K562 (cell line): ENCODE results near the gene HOXC10. TPM values are rescaled to one million over a fixed set of nuclear protein-coding genes. Genes with fewer than 3 reads are reported as not detected.
A peak's percentile ranks its signal among the peaks of the same experiment; 100 is the strongest.

ENCODE experiments used
- ATAC-seq: fragments of 200-7000 bp; cut with Tn5 transposase; 3 replicates; pipeline ENCODE4 v1.9.1; 2020; ENCODE audit warnings: moderate library complexity
- BruUV-seq: library from RNA; stranded (reverse); fragments of 400-500 nt; replicated peaks from 2 replicates; lab custom pipeline; 2021; lab: Mats Ljungman, UMichigan
- CTCF ChIA-PET: fragments of 300-600 bp; formaldehyde crosslinking; extraction: SDS; loops from one replicate; lab custom pipeline; 2021; ENCODE audit warnings: low intra/inter-chr PET ratio; lab: Yijun Ruan, JAX
- POLR2A ChIA-PET: fragments of 300-600, 350-650 bp; sonication (Branson Sonifier 250); formaldehyde crosslinking; extraction: SDS; loops from one replicate; lab custom pipeline; 2021; ENCODE audit warnings: antibody characterized with exemption, inconsistent platforms; lab: Yijun Ruan, JAX
- DNase-seq, 4 experiments: peaks; one replicate each; pipeline versions ENCODE4 v3.0.0 to v3.0.0-alpha.2; 2011 to 2018; ENCODE audit warnings: low spot score in 3 of 4, mixed read lengths in 3 of 4; ENCODE audit errors: extremely low read depth in 1 of 4
- FAIRE-seq: peaks from 2 replicates; lab custom pipeline; 2011; peaks lifted over from hg19 to GRCh38; lab: Jason Lieb, UNC
- H2AFZ ChIP-seq: 2 replicates; pipeline ENCODE4 v1.6.0; 2011; ENCODE audit warnings: low read depth, low read length, control low read depth, inconsistent platforms
- H3K27ac ChIP-seq: fragments of 200-600 bp; 3 replicates; pipeline ENCODE4 v1.8.0; 2011; ENCODE audit warnings: low read depth, mild to moderate bottlenecking, control low read depth, inconsistent platforms, low read length, moderate library complexity, mixed read lengths; ENCODE audit errors: extremely low read depth
- H3K27me3 ChIP-seq, 2 experiments: fragments of 300-600 bp in 1 of 2; 2 replicates in 1 of 2; 3 replicates in 1 of 2; pipeline versions ENCODE4 v1.6.0 to v1.8.0; 2011; ENCODE audit warnings: inconsistent platforms in 2 of 2, low read length in 2 of 2, mild to moderate bottlenecking in 1 of 2, mixed read lengths in 1 of 2, moderate library complexity in 1 of 2; ENCODE audit not compliant: control insufficient read depth in 2 of 2, insufficient read depth in 2 of 2
- H3K36me3 ChIP-seq: fragments of 300-600 bp; 3 replicates; pipeline ENCODE4 v1.8.0; 2011; ENCODE audit warnings: mild to moderate bottlenecking, low read length, inconsistent platforms; ENCODE audit not compliant: control insufficient read depth, insufficient read depth
- H3K4me1 ChIP-seq, 2 experiments: fragments of 200-600 bp in 1 of 2; replicated peaks in 1 of 2; 2 replicates in 1 of 2; 3 replicates in 1 of 2; pipeline versions ENCODE4 v1.5.1 to v1.8.0; 2011; ENCODE audit warnings: inconsistent platforms in 2 of 2, low read length in 2 of 2, mild to moderate bottlenecking in 1 of 2, mixed read lengths in 1 of 2, moderate library complexity in 1 of 2; ENCODE audit not compliant: control insufficient read depth in 2 of 2, insufficient read depth in 2 of 2
- H3K4me2 ChIP-seq: 2 replicates; pipeline ENCODE4 v1.6.1; 2011; ENCODE audit warnings: low read length, control low read depth, inconsistent platforms, mixed read lengths; ENCODE audit not compliant: insufficient read depth
- H3K4me3 ChIP-seq: fragments of 200-600 bp; sonication (generic), shearing (Covaris generic); 2 replicates; pipeline ENCODE4 v1.5.1; 2016; ENCODE audit warnings: control low read depth, inconsistent platforms
- H3K79me2 ChIP-seq: fragments of 200-600 bp; 3 replicates; pipeline ENCODE4 v1.8.0; 2011; ENCODE audit warnings: low read length, inconsistent platforms; ENCODE audit not compliant: control insufficient read depth, insufficient read depth
- H3K9ac ChIP-seq, 2 experiments: 2 replicates each; pipeline versions ENCODE4 v1.6.0 to v1.6.1; 2011; ENCODE audit warnings: low read depth in 2 of 2, low read length in 2 of 2, control low read depth in 1 of 2, inconsistent platforms in 1 of 2, mild to moderate bottlenecking in 1 of 2, mixed read lengths in 1 of 2; ENCODE audit not compliant: insufficient read depth in 1 of 2
- H3K9me1 ChIP-seq: one replicate; pipeline ENCODE4 v1.6.0; 2011; ENCODE audit warnings: inconsistent platforms, mild to moderate bottlenecking, low read length, moderate library complexity; ENCODE audit not compliant: control insufficient read depth, insufficient read depth
- H3K9me3 ChIP-seq: replicated peaks from 2 replicates; pipeline ENCODE4 v1.5.1; 2011; ENCODE audit warnings: low read depth, low read length, inconsistent platforms; ENCODE audit not compliant: control insufficient read depth, insufficient read depth
- H4K20me1 ChIP-seq: replicated peaks from 2 replicates; pipeline ENCODE4 v1.6.1; 2011; ENCODE audit warnings: low read length, inconsistent platforms, mixed read lengths; ENCODE audit not compliant: control insufficient read depth, insufficient read depth
- BRD9 ChIP-seq: fragments of 450-650 bp; IDR thresholded peaks from 2 replicates; pipeline ENCODE4 v1.6.1; 2018; ENCODE audit warnings: low read depth; ENCODE audit not compliant: partially characterized antibody
- CBFB ChIP-seq: sonication (generic); formaldehyde crosslinking; IDR thresholded peaks from 2 replicates; pipeline ENCODE4 v1.4.0; 2020; ENCODE audit warnings: mild to moderate bottlenecking, missing genetic modification reagents
- ETV5 ChIP-seq: sonication (generic); formaldehyde crosslinking; IDR thresholded peaks from 2 replicates; pipeline ENCODE4 v1.4.0; 2020; ENCODE audit warnings: low read depth, mild to moderate bottlenecking, missing genetic modification reagents
- KLF1 ChIP-seq: fragments of 450-650 bp; IDR thresholded peaks from 2 replicates; pipeline ENCODE4 v1.6.1; 2016; ENCODE audit warnings: missing genetic modification characterization, missing compliant biosample characterization
- RFX5 ChIP-seq: IDR thresholded peaks from 2 replicates; pipeline ENCODE4 v1.6.1; 2011; ENCODE audit warnings: low read depth, mild to moderate bottlenecking, improper control_type of control experiment, low read length
- SAFB2 ChIP-seq: fragments of 200-400 bp; formaldehyde crosslinking; IDR thresholded peaks from 2 replicates; pipeline ENCODE4 v1.6.1; 2018; ENCODE audit warnings: borderline replicate concordance, low read length, low read depth, moderate library complexity; ENCODE audit not compliant: severe bottlenecking
- SAP30 ChIP-seq: fragments of 200-600 bp; sonication (generic); IDR thresholded peaks from 2 replicates; pipeline ENCODE4 v1.6.1; 2012; ENCODE audit warnings: borderline replicate concordance, low read depth, mild to moderate bottlenecking, moderate library complexity, low read length, control low read depth, inconsistent platforms; ENCODE audit not compliant: insufficient read depth, poor library complexity, severe bottlenecking
- SP2 ChIP-seq: IDR thresholded peaks from 2 replicates; pipeline ENCODE4 v1.6.1; 2011; ENCODE audit warnings: mild to moderate bottlenecking, low read depth, low read length, moderate library complexity; ENCODE audit not compliant: poor library complexity, severe bottlenecking; ENCODE audit errors: extremely low read depth
- TCF3 ChIP-seq: sonication (generic); formaldehyde crosslinking; IDR thresholded peaks from 2 replicates; pipeline ENCODE4 v1.4.0; 2020; ENCODE audit warnings: mild to moderate bottlenecking, missing genetic modification reagents
- UBTF ChIP-seq, 2 experiments: IDR thresholded peaks; 2 replicates each; pipeline ENCODE4 v1.6.1; 2012; ENCODE audit warnings: improper control_type of control experiment in 2 of 2, low read depth in 2 of 2, low read length in 2 of 2, borderline replicate concordance in 1 of 2
- ZBTB1 ChIP-seq: sonication (generic); formaldehyde crosslinking; IDR thresholded peaks from 2 replicates; pipeline ENCODE4 v1.8.1; 2023; ENCODE audit warnings: missing genetic modification reagents, low read depth, mild to moderate bottlenecking, borderline replicate concordance
- ZFX ChIP-seq: sonication (generic); formaldehyde crosslinking; IDR thresholded peaks from 2 replicates; pipeline ENCODE4 v1.8.0; 2022; ENCODE audit warnings: mild to moderate bottlenecking, missing genetic modification reagents, moderate library complexity
- WGBS: fragments of 100-300 bp; shearing (Covaris generic); methylation state at CpG from one replicate; pipeline ENCODE4 v1.1.6; 2016; ENCODE audit warnings: low coverage, mixed read lengths; ENCODE audit not compliant: insufficient coverage; ENCODE audit errors: missing lambda C conversion rate; 5-methylcytosine and 5-hydroxymethylcytosine counted together
- in situ Hi-C: fragments of 300-500 bp; cut with MboI; formaldehyde crosslinking; loops from 4 replicates; pipeline ENCODE4 v1.15.0; 2018; ENCODE audit warnings: inconsistent platforms, mixed read lengths
- intact Hi-C: fragments of 100-400 bp; cut with micrococcal nuclease; formaldehyde crosslinking; loops from 2 replicates; pipeline ENCODE4 v1.14.2; 2022
- polyA plus RNA-seq, 8 experiments: library from polyadenylated mRNA; depleted of rRNA in 4 of 8; stranded (reverse) in 5 of 8; unstranded in 3 of 8; fragments of >200 nt; fragmentation: Nextera tagmentation in 2 of 8; fragmentation: Illumina TruSeq in 1 of 8; extraction: Ambion mirVana in 2 of 8; extraction: Trizol in 1 of 8; gene quantifications; 2 replicates each; pipeline versions ENCODE4 v1.2.1 to v1.2.3, GENCODE V29; 2011 to 2014; ENCODE audit warnings: inconsistent platforms in 1 of 8, missing spikeins in 1 of 8
- total RNA-seq, 7 experiments: library from RNA; depleted of rRNA in 6 of 7; stranded (reverse); fragments of >200 nt in 6 of 7; fragmentation: Illumina TruSeq in 2 of 7; extraction: Trizol in 2 of 7; gene quantifications; 2 replicates each; pipeline versions ENCODE4 v1.2.1 to v1.2.3, GENCODE V29; 2011 to 2021; ENCODE audit warnings: low replicate concordance in 1 of 7
- TF ChIP-seq, protein P1 (sequence below), 3 experiments: fragments of 200-800 bp in 1 of 3; sonication (Bioruptor generic) in 1 of 3; sonication (generic) in 1 of 3; formaldehyde crosslinking in 1 of 3; IDR thresholded peaks; 2 replicates each; pipeline versions ENCODE4 v1.6.1 to v1.8.0; 2016 to 2022; ENCODE audit warnings: mild to moderate bottlenecking in 2 of 3, missing compliant biosample characterization in 2 of 3, missing genetic modification characterization in 2 of 3, missing genetic modification reagents in 1 of 3
- TF ChIP-seq, protein P2 (sequence below), 2 experiments: fragments of 450-650 bp; IDR thresholded peaks; 2 replicates each; pipeline ENCODE4 v1.6.1; 2016

HOXC10 gene
- total and polyA plus RNA-seq, 9 of the 15 experiments (the other 6 are each of a cell fraction or from before 2014, with no cell fraction given) = 0.13 to 0.77 (median 0.35) TPM; not detected in 2

DNA sequence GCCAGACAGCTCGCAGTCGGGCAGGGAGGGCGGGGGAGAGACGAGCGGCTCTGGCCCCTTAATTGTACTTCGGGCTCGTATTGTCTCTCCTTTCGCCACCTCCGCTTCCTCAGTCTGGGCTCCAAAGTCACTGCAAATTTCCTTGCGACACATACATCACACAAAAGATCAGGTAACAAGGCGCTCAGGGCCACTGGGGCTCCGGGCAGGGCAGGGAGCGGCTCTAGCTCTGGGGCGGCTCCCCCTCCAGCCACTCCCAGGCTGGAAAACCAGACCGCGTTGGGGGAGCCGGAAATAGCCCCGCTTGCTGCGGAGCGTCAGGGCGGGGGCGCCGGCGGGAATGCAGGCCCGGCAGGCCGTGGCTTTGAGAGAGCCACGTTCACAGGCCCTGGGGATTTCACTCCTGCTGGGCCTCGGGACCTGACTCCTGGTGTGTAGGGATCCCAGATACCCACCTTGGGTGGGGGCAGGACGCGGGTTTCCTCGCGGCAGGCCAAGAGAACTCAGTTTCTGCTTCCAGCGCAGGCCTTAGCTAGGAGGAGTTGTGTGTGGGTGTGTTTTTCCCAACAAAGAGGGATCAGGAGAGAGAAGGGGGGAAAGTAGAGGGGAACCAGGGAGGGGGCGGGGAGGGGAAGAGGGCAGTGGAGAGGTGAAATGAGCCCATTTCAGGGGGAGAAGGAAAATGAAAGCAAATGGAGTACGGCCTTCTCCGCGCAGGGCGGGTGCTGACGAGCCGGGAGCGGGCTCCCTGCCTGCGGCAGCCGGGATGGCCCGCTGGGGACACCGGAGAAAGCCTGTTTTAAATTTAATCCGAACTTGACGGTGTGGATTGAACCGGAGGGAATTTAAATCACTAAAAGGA is 10.7 kb downstream of the HOXC10 start:
- Histone ChIP-seq H3K4me1 (peaks cover 31 to 73% of the 10 kb centered on the region in 2 experiments), H2AFZ (peak overlapping the region; percentile 93), H3K4me2 (peak overlapping the region; percentile 92), H3K27ac (peak overlapping the region; percentile 94), H3K9me3 (no peaks in the 10 kb centered on the region), H3K36me3 (no peaks in the 10 kb centered on the region), H3K27me3 (peaks cover 0 to 8% of the 10 kb centered on the region in 2 experiments; a peak in 2 of 5 replicates), H3K4me3 (peak overlapping the region; percentile 61), H3K9me1 (no peaks in the 10 kb centered on the region), H3K79me2 (peaks cover 39% of the 10 kb centered on the region), H3K9ac (peak overlapping the region; percentile 87 to 96), H4K20me1 (no peaks in the 10 kb centered on the region)
- no TSS peak for BruUV-seq
- DNase-seq = peak; percentile 80 to 90 (median 86)
- in situ Hi-C loops (no loop called here), intact Hi-C loops (no loop called here)
- POLR2A ChIA-PET = interaction anchor here (0.5 to 1.9 kb wide), 6 partner anchors 24 to 404 kb away, joined by 3 to 4 read pairs (median 3); no protein-coding TSS in a partner anchor
- CTCF ChIA-PET = no interaction called here
- WGBS = under 1% methylated on average over 38 of the region's 48 CpGs
- ATAC-seq = peak; percentile 79
- FAIRE-seq = peak; percentile 88
- TF ChIP-seq SAP30 (peak; percentile 27), SAFB2 (no peak), ZFX (CRISPR knock-in tag) (peak; percentile 96), BRD9 (peak; percentile 30), KLF1 (0 out of 2 replicates have a peak, but pooled peaks have one; percentile 23), UBTF (IDR thresholded peaks at IDR 0.05; ENCODE audit: borderline replicate concordance in 1 of 2, low read depth in 2 of 2, low read length in 2 of 2) (peak; percentile 93 to 97; a peak in 3 of 4 replicates), SP2 (no peak), ETV5 (CRISPR knock-in tag) (peak; percentile 94), TCF3 (CRISPR knock-in tag) (0 out of 2 replicates have a peak, but pooled peaks have one; percentile 6), CBFB (CRISPR knock-in tag) (no peak), ZBTB1 (CRISPR knock-in tag) (0 out of 2 replicates have a peak, but pooled peaks have one; percentile 34), RFX5 (no peak)
- TF ChIP-seq, protein P1, sequence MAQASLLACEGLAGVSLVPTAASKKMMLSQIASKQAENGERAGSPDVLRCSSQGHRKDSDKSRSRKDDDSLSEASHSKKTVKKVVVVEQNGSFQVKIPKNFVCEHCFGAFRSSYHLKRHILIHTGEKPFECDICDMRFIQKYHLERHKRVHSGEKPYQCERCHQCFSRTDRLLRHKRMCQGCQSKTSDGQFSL (CRISPR knock-in tag; IDR thresholded peaks at IDR 0.05) = peak; percentile 91
- TF ChIP-seq, protein P1 (tag; IDR thresholded peaks at IDR 0.05) = peak in 1 of 2 experiments; percentile 90; a peak in 2 of 4 replicates
- TF ChIP-seq, protein P2, sequence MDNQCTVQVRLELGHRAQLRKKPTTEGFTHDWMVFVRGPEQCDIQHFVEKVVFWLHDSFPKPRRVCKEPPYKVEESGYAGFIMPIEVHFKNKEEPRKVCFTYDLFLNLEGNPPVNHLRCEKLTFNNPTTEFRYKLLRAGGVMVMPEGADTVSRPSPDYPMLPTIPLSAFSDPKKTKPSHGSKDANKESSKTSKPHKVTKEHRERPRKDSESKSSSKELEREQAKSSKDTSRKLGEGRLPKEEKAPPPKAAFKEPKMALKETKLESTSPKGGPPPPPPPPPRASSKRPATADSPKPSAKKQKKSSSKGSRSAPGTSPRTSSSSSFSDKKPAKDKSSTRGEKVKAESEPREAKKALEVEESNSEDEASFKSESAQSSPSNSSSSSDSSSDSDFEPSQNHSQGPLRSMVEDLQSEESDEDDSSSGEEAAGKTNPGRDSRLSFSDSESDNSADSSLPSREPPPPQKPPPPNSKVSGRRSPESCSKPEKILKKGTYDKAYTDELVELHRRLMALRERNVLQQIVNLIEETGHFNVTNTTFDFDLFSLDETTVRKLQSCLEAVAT (IDR thresholded peaks at IDR 0.05) = peak in 1 of 2 experiments; percentile 46; a peak in 1 of 4 replicates
